Suprapubic skin (tissue), 3 donors: ENCODE measurements around the gene MCM7.

Experiments
- CTCF ChIP-seq, 2 donors: fragments of 200-600 bp in 1 of 2; fragments of 450-650 bp in 1 of 2; sonication (generic) in 1 of 2; IDR thresholded peaks; one replicate each; pipeline ENCODE4 v1.5.1; 2016 to 2019; ENCODE audit warnings: antibody characterized with exemption in 2 of 2, mild to moderate bottlenecking in 1 of 2, moderate library complexity in 1 of 2
- POLR2A ChIP-seq, 2 donors: fragments of 450-650 bp; IDR thresholded peaks; one replicate each; pipeline ENCODE4 v1.6.1; 2017; ENCODE audit warnings: antibody characterized with exemption in 2 of 2, mild to moderate bottlenecking in 2 of 2, moderate library complexity in 2 of 2

GRCh38 chr7:100127866-100128636 lies 26.9 kb upstream of the MCM7 start:
- TF ChIP-seq POLR2A (IDR thresholded peaks at IDR 0.05) (no peak), CTCF (IDR thresholded peaks at IDR 0.05) (no peak)
